ENCODE results near the gene SNAP25.

DNA sequence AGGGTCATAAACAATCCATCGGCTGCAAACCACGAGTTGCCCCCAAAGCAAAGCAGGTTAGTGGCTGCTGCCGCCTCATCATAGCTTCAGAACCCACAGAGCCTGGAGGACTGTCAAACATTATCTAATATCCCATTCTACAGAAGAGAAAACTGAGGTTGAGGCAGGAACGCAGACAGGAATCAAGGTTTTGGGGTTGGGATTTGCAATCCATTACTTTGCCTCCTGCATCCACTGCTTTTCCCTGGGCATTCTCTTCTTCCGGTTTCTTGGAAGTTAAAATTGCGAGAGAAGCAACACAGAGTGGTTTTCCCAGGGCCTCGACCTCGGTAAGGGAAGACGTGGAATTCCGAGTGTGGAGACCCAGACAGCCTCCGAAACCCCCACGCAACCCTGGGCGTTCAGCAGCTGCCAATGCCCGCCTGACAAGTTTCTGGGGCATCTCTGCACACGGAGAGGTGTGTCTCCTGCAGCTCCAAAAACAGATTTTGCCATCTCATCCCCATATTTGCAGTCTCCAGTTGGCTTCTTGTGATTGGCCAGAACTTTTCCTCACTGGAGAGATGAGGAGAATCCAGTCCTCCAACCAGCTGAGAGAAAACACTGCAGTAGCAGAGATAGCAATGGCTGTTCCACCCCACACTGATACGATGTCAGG, 45.5 kb upstream of the SNAP25 start:
- TF ChIP-seq, protein P1, sequence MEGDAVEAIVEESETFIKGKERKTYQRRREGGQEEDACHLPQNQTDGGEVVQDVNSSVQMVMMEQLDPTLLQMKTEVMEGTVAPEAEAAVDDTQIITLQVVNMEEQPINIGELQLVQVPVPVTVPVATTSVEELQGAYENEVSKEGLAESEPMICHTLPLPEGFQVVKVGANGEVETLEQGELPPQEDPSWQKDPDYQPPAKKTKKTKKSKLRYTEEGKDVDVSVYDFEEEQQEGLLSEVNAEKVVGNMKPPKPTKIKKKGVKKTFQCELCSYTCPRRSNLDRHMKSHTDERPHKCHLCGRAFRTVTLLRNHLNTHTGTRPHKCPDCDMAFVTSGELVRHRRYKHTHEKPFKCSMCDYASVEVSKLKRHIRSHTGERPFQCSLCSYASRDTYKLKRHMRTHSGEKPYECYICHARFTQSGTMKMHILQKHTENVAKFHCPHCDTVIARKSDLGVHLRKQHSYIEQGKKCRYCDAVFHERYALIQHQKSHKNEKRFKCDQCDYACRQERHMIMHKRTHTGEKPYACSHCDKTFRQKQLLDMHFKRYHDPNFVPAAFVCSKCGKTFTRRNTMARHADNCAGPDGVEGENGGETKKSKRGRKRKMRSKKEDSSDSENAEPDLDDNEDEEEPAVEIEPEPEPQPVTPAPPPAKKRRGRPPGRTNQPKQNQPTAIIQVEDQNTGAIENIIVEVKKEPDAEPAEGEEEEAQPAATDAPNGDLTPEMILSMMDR (IDR thresholded peaks at IDR 0.05) = no peak
- no peak for TF ChIP-seq EP300 (IDR thresholded peaks at IDR 0.05)
